Measurements from ENCODE around the gene YJU2.
"Not testable (repeated sequence)": the region's sequence is repeated elsewhere in the genome, so short reads cannot be mapped to it uniquely, and the experiment has no call there.

Gene YJU2

GRCh38 chr19:4279530-4280422, 32.9 kb downstream of the YJU2 start:
- H3K27me3 ChIP-seq (ENCODE audit: insufficient read depth, low read depth), result peaks cover 67% of the 10 kb centered on the region
- H3K4me2 ChIP-seq, result no peak overlapping the region
- no peak overlapping the region for H3K4me3 ChIP-seq (IDR thresholded peaks at IDR 0.05; ENCODE audit: insufficient read depth, low read depth, low read length)
- H3K79me2 ChIP-seq (ENCODE audit: insufficient read depth, low read depth), result no peaks in the 10 kb centered on the region
- no peak for TF ChIP-seq CTCF (conservative IDR thresholded peaks at IDR 0.05; ENCODE audit: low read depth, low read length)
- no peak overlapping the region for H3K27ac ChIP-seq
- H3K9ac ChIP-seq, result no peak overlapping the region
- H3K36me3 ChIP-seq (ENCODE audit: insufficient read depth), result no peaks in the 10 kb centered on the region
- H3K4me1 ChIP-seq (ENCODE audit: low read depth, poor library complexity, severe bottlenecking), result no peaks in the 10 kb centered on the region
- H2AFZ ChIP-seq (ENCODE audit: low read depth), result no peak overlapping the region
- H4K20me1 ChIP-seq (ENCODE audit: insufficient read depth), result no peaks in the 10 kb centered on the region

- Histone ChIP-seq H3K4me1 (ENCODE audit: low read depth, poor library complexity, severe bottlenecking) (no peaks in the 10 kb centered on the region), H3K36me3 (ENCODE audit: insufficient read depth) (no peaks in the 10 kb centered on the region), H3K79me2 (ENCODE audit: insufficient read depth, low read depth) (no peaks in the 10 kb centered on the region), H2AFZ (ENCODE audit: low read depth) (no peak overlapping the region), H3K4me3 (IDR thresholded peaks at IDR 0.05; ENCODE audit: insufficient read depth, low read depth, low read length) (no peak overlapping the region), H3K4me2 (no peak overlapping the region), H3K27me3 (ENCODE audit: insufficient read depth, low read depth) (peaks cover 81% of the 10 kb centered on the region), H3K27ac (no peak overlapping the region), H4K20me1 (ENCODE audit: insufficient read depth) (no peaks in the 10 kb centered on the region), H3K9ac (no peak overlapping the region)
- TF ChIP-seq CTCF (conservative IDR thresholded peaks at IDR 0.05; ENCODE audit: low read depth, low read length), result no peak
Observed at GRCh38 chr19:4284176-4284958, 37.5 kb downstream of the YJU2 start.

GRCh38 chr19:4284974-4285373, 38.1 kb downstream of the YJU2 start:
- Histone ChIP-seq H3K4me3 (IDR thresholded peaks at IDR 0.05; ENCODE audit: insufficient read depth, low read depth, low read length) (no peak overlapping the region), H2AFZ (ENCODE audit: low read depth) (no peak overlapping the region), H3K4me1 (ENCODE audit: low read depth, poor library complexity, severe bottlenecking) (no peaks in the 10 kb centered on the region), H3K27ac (no peak overlapping the region), H3K79me2 (ENCODE audit: insufficient read depth, low read depth) (no peaks in the 10 kb centered on the region), H3K4me2 (no peak overlapping the region), H3K27me3 (ENCODE audit: insufficient read depth, low read depth) (peaks cover 79% of the 10 kb centered on the region), H4K20me1 (ENCODE audit: insufficient read depth) (no peaks in the 10 kb centered on the region), H3K9ac (no peak overlapping the region), H3K36me3 (ENCODE audit: insufficient read depth) (no peaks in the 10 kb centered on the region)
- no peak for TF ChIP-seq CTCF (conservative IDR thresholded peaks at IDR 0.05; ENCODE audit: low read depth, low read length)

GRCh38 chr19:4286141-4286540, 39.3 kb downstream of the YJU2 start:
- peaks cover 76% of the 10 kb centered on the region for H3K27me3 ChIP-seq (ENCODE audit: insufficient read depth, low read depth)
- not testable (repeated sequence) for H3K36me3 ChIP-seq (ENCODE audit: insufficient read depth); H3K79me2 ChIP-seq (ENCODE audit: insufficient read depth, low read depth); H3K4me3 ChIP-seq (IDR thresholded peaks at IDR 0.05; ENCODE audit: insufficient read depth, low read depth, low read length); H2AFZ ChIP-seq (ENCODE audit: low read depth); H3K4me1 ChIP-seq (ENCODE audit: low read depth, poor library complexity, severe bottlenecking); H4K20me1 ChIP-seq (ENCODE audit: insufficient read depth); H3K27ac ChIP-seq; H3K4me2 ChIP-seq; H3K9ac ChIP-seq

All from KMS-11 (cell line).